ENCODE data around the gene CDK14.

Gene CDK14

GRCh38 chr7:91137153-91137787 lies 541.1 kb downstream of the CDK14 start:
- Histone ChIP-seq H3K27ac (no peak overlapping the region), H3K27me3 (no peaks in the 10 kb centered on the region), H3K4me3 (ENCODE audit: low read depth in 1 of 2, low read length in 1 of 2) (no peak overlapping the region), H3K4me1 (ENCODE audit: control insufficient read depth in 1 of 2, insufficient read depth in 1 of 2, low read depth in 1 of 2, low read length in 1 of 2) (no peaks in the 10 kb centered on the region), H3K9me3 (no peaks in the 10 kb centered on the region), H3K36me3 (no peaks in the 10 kb centered on the region)
- TF ChIP-seq, protein P1, sequence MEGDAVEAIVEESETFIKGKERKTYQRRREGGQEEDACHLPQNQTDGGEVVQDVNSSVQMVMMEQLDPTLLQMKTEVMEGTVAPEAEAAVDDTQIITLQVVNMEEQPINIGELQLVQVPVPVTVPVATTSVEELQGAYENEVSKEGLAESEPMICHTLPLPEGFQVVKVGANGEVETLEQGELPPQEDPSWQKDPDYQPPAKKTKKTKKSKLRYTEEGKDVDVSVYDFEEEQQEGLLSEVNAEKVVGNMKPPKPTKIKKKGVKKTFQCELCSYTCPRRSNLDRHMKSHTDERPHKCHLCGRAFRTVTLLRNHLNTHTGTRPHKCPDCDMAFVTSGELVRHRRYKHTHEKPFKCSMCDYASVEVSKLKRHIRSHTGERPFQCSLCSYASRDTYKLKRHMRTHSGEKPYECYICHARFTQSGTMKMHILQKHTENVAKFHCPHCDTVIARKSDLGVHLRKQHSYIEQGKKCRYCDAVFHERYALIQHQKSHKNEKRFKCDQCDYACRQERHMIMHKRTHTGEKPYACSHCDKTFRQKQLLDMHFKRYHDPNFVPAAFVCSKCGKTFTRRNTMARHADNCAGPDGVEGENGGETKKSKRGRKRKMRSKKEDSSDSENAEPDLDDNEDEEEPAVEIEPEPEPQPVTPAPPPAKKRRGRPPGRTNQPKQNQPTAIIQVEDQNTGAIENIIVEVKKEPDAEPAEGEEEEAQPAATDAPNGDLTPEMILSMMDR (IDR thresholded peaks at IDR 0.05): no peak

GRCh38 chr7:91137788-91138368 lies 541.8 kb downstream of the CDK14 start:
- H3K4me1 ChIP-seq (ENCODE audit: control insufficient read depth in 1 of 2, insufficient read depth in 1 of 2, low read depth in 1 of 2, low read length in 1 of 2): no peaks in the 10 kb centered on the region
- no peaks in the 10 kb centered on the region for H3K27me3 ChIP-seq
- TF ChIP-seq, protein P1 (IDR thresholded peaks at IDR 0.05): no peak
- H3K36me3 ChIP-seq: no peaks in the 10 kb centered on the region
- H3K4me3 ChIP-seq (ENCODE audit: low read depth in 1 of 2, low read length in 1 of 2): no peak overlapping the region
- H3K27ac ChIP-seq: no peak overlapping the region
- no peaks in the 10 kb centered on the region for H3K9me3 ChIP-seq

- TF ChIP-seq, protein P1 (IDR thresholded peaks at IDR 0.05): no peak
- no peaks in the 10 kb centered on the region for H3K36me3 ChIP-seq
- H3K4me1 ChIP-seq (ENCODE audit: control insufficient read depth in 1 of 2, insufficient read depth in 1 of 2, low read depth in 1 of 2, low read length in 1 of 2): no peaks in the 10 kb centered on the region
- no peaks in the 10 kb centered on the region for H3K27me3 ChIP-seq
- H3K4me3 ChIP-seq (ENCODE audit: low read depth in 1 of 2, low read length in 1 of 2): no peak overlapping the region
- no peaks in the 10 kb centered on the region for H3K9me3 ChIP-seq
- no peak overlapping the region for H3K27ac ChIP-seq
These were observed 544.2 kb downstream of the CDK14 start for GRCh38 chr7:91140286-91140685.

DNA sequence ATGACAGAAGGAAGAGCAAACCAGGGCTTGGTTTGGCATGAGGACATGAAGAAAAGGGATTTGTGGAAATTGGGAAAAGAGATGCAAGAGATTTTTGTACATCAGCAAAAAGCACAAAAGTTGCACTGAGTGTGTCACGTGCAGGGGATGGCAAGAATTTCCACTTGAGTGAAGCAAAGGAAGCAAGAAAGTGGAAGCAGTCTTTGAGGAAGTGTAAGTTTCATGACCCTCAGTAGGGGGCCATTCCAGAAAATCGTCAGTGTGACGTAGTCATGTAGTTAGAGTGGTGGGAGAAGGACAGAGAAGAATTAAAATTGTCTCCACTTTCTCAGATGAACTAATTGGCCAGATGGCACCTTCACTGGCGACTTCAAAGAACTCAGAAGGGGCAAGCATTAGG lies 544.9 kb downstream of the CDK14 start:
- no peaks in the 10 kb centered on the region for H3K36me3 ChIP-seq
- TF ChIP-seq, protein P1 (IDR thresholded peaks at IDR 0.05): no peak
- H3K4me1 ChIP-seq (ENCODE audit: control insufficient read depth in 1 of 2, insufficient read depth in 1 of 2, low read depth in 1 of 2, low read length in 1 of 2): no peaks in the 10 kb centered on the region
- H3K4me3 ChIP-seq (ENCODE audit: low read depth in 1 of 2, low read length in 1 of 2): no peak overlapping the region
- no peaks in the 10 kb centered on the region for H3K9me3 ChIP-seq
- no peak overlapping the region for H3K27ac ChIP-seq
- no peaks in the 10 kb centered on the region for H3K27me3 ChIP-seq

GRCh38 chr7:91142743-91143142 lies 546.6 kb downstream of the CDK14 start:
- H3K4me1 ChIP-seq (ENCODE audit: control insufficient read depth in 1 of 2, insufficient read depth in 1 of 2, low read depth in 1 of 2, low read length in 1 of 2): no peaks in the 10 kb centered on the region
- H3K27me3 ChIP-seq: no peaks in the 10 kb centered on the region
- TF ChIP-seq, protein P1 (IDR thresholded peaks at IDR 0.05): no peak
- no peaks in the 10 kb centered on the region for H3K36me3 ChIP-seq
- H3K27ac ChIP-seq: no peak overlapping the region
- no peak overlapping the region for H3K4me3 ChIP-seq (ENCODE audit: low read depth in 1 of 2, low read length in 1 of 2)
- no peaks in the 10 kb centered on the region for H3K9me3 ChIP-seq

Measured in neutrophil (primary cell).